Body of pancreas (tissue), 4 donors: ENCODE measurements around the gene SLC22A2. TPM values are rescaled to one million over a fixed set of nuclear protein-coding genes. Genes with fewer than 3 reads are reported as not detected.

Experiments used
- ATAC-seq: fragments of 150-250 bp; one replicate; pipeline ENCODE4 v1.9.1; 2016
- DNase-seq, 4 donors: peaks; one replicate each; pipeline ENCODE4 v3.0.0-alpha.2; 2019
- H3K27ac ChIP-seq, 4 donors: fragments of 200-600 bp; sonication (generic); 1 replicate in 3 of 4; 2 replicates in 1 of 4; pipeline versions ENCODE4 v1.5.1 to v1.6.1; 2016 to 2019; ENCODE audit warnings: mild to moderate bottlenecking in 1 of 4, mixed read lengths in 1 of 4, moderate library complexity in 1 of 4
- H3K27me3 ChIP-seq, 2 donors: fragments of 200-600 bp; sonication (generic); one replicate each; pipeline ENCODE4 v1.6.0; 2016; ENCODE audit warnings: mild to moderate bottlenecking in 1 of 2
- H3K36me3 ChIP-seq, 2 donors: fragments of 200-600 bp; sonication (generic); replicated peaks in 1 of 2; 2 replicates each; pipeline ENCODE4 v1.5.1; 2016; ENCODE audit warnings: low read depth in 2 of 2; ENCODE audit not compliant: insufficient read depth in 1 of 2
- H3K4me1 ChIP-seq: fragments of 200-600 bp; sonication (generic); one replicate; pipeline ENCODE4 v1.6.0; 2016
- H3K4me3 ChIP-seq, 2 donors: fragments of 200-600 bp; sonication (generic); 1 replicate in 1 of 2; 2 replicates in 1 of 2; pipeline ENCODE4 v1.5.1; 2016 to 2019
- H3K9me3 ChIP-seq, 3 donors: fragments of 200-600 bp; sonication (generic); 1 replicate in 2 of 3; 2 replicates in 1 of 3; pipeline ENCODE4 v1.5.1; 2016
- POLR2A ChIP-seq, 3 donors: fragments of 450-650 bp; IDR thresholded peaks; one replicate each; pipeline ENCODE4 v1.6.1; 2016; ENCODE audit warnings: antibody characterized with exemption in 3 of 3, mild to moderate bottlenecking in 2 of 3
- WGBS, 2 donors: methylation state at CpG; one replicate each; pipeline ENCODE4 v1.1.5; 2017; 5-methylcytosine and 5-hydroxymethylcytosine counted together
- intact Hi-C: fragments of 100-400 bp; cut with DNase I; formaldehyde crosslinking; loops from one replicate; pipeline ENCODE4 v1.15.1; 2023
- total RNA-seq, 2 donors: library from RNA; depleted of rRNA; stranded (reverse); fragments of >200 nt; gene quantifications; one replicate each; pipeline ENCODE4 v1.1.0, GENCODE V29; 2016
- TF ChIP-seq, protein P1 (sequence below), 7 experiments: fragments of 450-650 bp in 4 of 7; fragments of 200-600 bp in 3 of 7; sonication (generic) in 3 of 7; IDR thresholded peaks; one replicate each; pipeline ENCODE4 v1.5.1; 2016 to 2019; ENCODE audit warnings: antibody characterized with exemption in 7 of 7

The SLC22A2 gene
- total RNA-seq, 2 donors from 2014 or later = not detected

DNA sequence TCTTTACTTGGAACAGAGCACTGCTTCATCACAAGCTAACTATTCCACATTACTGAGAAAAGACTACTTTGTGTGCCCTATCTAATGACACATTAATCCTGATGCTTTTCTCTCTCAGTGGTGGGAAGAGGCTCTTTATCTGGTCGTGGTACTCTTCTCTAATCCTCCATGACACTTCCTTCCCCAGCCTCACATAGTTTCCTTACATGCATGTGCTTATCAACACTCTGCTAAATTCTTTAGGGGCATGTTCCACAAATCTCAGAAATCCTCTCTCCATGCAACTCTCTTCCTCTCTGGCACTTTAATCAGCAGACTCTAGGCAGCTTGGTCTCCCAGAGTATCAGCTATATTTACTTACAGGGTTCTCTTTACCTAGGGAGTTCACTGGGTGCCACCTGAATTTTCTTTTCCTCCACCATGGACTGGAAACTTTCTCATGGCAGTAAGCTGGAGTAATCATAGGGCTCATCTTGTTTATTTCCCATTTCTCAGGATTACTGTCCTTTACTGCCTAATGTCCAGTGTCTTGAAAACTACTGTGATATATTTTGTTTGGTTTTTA, 27.0 kb upstream of the SLC22A2 start:
- H3K9me3 ChIP-seq = no peaks in the 10 kb centered on the region
- no peaks in the 10 kb centered on the region for H3K27me3 ChIP-seq
- intact Hi-C loops = no loop called here
- 0 to 22% methylated on average over 1 of the region's 1 CpG for WGBS, 2 donors
- no peaks in the 10 kb centered on the region for H3K4me1 ChIP-seq
- no peak overlapping the region for H3K27ac ChIP-seq
- ATAC-seq = no peak
- H3K4me3 ChIP-seq = no peak overlapping the region
- TF ChIP-seq POLR2A (IDR thresholded peaks at IDR 0.05) = no peak
- TF ChIP-seq, protein P1, sequence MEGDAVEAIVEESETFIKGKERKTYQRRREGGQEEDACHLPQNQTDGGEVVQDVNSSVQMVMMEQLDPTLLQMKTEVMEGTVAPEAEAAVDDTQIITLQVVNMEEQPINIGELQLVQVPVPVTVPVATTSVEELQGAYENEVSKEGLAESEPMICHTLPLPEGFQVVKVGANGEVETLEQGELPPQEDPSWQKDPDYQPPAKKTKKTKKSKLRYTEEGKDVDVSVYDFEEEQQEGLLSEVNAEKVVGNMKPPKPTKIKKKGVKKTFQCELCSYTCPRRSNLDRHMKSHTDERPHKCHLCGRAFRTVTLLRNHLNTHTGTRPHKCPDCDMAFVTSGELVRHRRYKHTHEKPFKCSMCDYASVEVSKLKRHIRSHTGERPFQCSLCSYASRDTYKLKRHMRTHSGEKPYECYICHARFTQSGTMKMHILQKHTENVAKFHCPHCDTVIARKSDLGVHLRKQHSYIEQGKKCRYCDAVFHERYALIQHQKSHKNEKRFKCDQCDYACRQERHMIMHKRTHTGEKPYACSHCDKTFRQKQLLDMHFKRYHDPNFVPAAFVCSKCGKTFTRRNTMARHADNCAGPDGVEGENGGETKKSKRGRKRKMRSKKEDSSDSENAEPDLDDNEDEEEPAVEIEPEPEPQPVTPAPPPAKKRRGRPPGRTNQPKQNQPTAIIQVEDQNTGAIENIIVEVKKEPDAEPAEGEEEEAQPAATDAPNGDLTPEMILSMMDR (IDR thresholded peaks at IDR 0.05) = no peak
- DNase-seq = no peak
- H3K36me3 ChIP-seq = no peaks in the 10 kb centered on the region

DNA sequence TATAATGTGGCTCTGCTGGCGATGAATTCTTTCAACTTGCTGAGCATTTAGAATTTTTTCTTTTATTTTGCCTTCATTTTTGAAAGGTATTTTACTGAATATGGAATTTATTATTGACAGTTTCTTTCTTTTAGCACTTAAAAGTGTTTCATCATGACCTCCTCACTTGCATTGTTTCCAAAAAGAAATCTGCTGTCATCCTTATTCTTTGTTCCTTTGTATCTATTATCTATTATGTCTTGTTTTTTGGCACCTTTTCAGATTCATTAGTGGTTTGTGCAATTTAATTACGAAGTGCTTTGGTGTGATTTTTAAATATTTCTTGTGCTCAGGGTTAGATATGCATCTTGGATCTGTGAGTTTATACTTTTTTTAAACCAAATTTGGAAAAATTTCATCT, 26.0 kb upstream of the SLC22A2 start:
- Histone ChIP-seq H3K27ac (no peak overlapping the region), H3K27me3 (no peaks in the 10 kb centered on the region), H3K4me3 (no peak overlapping the region), H3K4me1 (no peaks in the 10 kb centered on the region), H3K36me3 (no peaks in the 10 kb centered on the region), H3K9me3 (no peaks in the 10 kb centered on the region)
- 80 to 86% methylated on average over 2 of the region's 2 CpGs for WGBS, 2 donors
- intact Hi-C loops = no loop called here
- TF ChIP-seq POLR2A (IDR thresholded peaks at IDR 0.05) = no peak
- TF ChIP-seq, protein P1 (IDR thresholded peaks at IDR 0.05) = no peak
- ATAC-seq = no peak
- DNase-seq = no peak

DNA sequence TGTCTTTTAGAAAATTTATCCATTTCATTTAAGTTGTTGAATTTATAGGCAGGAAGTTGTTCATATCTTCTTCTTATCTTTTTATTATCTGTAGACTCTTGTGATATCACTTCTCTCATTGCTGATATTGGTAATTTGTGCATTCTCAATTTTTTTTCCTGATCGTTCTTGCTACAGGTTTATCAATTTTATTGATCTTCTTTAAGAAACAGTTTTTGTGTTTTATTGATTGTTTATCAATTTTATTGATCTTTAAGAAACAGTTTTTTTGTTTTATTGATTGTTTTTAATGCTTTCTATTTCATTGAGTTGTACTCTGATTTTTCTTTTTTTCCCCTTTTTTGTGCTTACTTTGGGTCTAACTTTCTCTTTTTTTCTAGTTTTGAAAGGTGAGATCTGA, 23.8 kb upstream of the SLC22A2 start:
- H3K27ac ChIP-seq = no peak overlapping the region
- WGBS, 2 donors = 21 to 38% methylated on average over 1 of the region's 1 CpG

DNA sequence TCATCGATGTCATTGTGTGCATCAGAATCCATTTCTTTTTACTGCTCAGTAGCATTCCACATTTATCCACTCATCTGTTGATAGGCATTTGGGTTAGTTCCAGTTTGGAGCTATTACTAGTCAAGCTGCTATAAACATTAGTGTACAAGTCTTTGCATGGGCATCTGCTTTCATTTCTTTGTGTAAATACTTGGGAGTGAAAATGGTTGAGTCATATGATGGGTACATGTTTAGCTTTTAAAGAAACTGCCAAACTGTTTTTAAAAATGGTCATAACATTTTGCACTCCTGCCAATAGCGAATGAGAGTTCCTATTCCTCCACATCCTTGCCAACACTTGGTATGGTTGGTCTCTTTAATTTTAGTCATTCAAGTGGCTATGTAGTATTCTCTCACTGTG, 21.2 kb upstream of the SLC22A2 start:
- ATAC-seq (no peak), DNase-seq (no peak)
- 68 to 93% methylated on average over 2 of the region's 2 CpGs for WGBS, 2 donors
- Histone ChIP-seq H3K9me3 (no peaks in the 10 kb centered on the region), H3K4me3 (no peak overlapping the region), H3K27ac (no peak overlapping the region), H3K4me1 (no peaks in the 10 kb centered on the region), H3K27me3 (no peaks in the 10 kb centered on the region), H3K36me3 (no peaks in the 10 kb centered on the region)
- TF ChIP-seq POLR2A (IDR thresholded peaks at IDR 0.05) = no peak
- TF ChIP-seq, protein P1 (IDR thresholded peaks at IDR 0.05) = no peak
- intact Hi-C loops = no loop called here

More for the DNA sequence above, 23.8 kb upstream of the SLC22A2 start:
- Histone ChIP-seq H3K4me3 (no peak overlapping the region), H3K9me3 (no peaks in the 10 kb centered on the region), H3K27me3 (no peaks in the 10 kb centered on the region), H3K4me1 (no peaks in the 10 kb centered on the region), H3K36me3 (no peaks in the 10 kb centered on the region)
- intact Hi-C loops = no loop called here
- no peak for TF ChIP-seq POLR2A (IDR thresholded peaks at IDR 0.05)
- ATAC-seq (no peak), DNase-seq (no peak)

DNA sequence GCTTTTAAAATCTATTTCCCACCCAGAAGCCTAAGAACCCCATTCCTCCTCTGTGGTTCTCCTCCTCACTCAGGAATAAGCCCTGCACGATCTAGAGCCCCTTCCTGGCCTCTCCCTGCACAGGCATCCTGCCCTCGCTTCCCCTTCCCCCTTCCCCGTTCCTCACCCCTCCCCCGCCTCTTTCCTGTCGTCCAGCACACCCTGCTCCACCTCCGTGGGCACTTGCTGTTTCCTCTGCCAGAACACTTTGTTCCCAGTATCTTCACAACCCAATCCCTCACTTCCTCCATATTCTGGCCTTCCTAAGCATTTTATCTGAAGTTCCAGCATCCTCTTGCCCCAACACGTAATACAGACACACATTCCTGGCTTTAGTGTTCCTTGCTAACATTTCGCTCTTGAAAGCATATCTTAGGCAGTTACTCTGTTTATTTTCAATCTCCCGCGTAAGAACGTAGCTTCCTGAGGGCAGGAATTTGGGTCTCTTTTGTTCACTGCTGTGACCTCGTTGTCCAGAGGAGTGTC, 20.2 kb upstream of the SLC22A2 start:
- no peak overlapping the region for H3K4me3 ChIP-seq
- intact Hi-C loops = no loop called here
- 69 to 73% methylated on average over 12 of the region's 12 CpGs for WGBS, 2 donors
- TF ChIP-seq, protein P1 (IDR thresholded peaks at IDR 0.05) = no peak
- TF ChIP-seq POLR2A (IDR thresholded peaks at IDR 0.05) = no peak
- no peak overlapping the region for H3K27ac ChIP-seq
- no peaks in the 10 kb centered on the region for H3K9me3 ChIP-seq
- H3K36me3 ChIP-seq = no peaks in the 10 kb centered on the region
- H3K27me3 ChIP-seq = no peaks in the 10 kb centered on the region
- no peak for DNase-seq
- no peaks in the 10 kb centered on the region for H3K4me1 ChIP-seq
- ATAC-seq = no peak
